Tibial artery (tissue), 4 donors: ENCODE measurements around the gene NPAS3.

Experiments used
- DNase-seq, 2 donors: peaks; one replicate each; pipeline ENCODE4 v3.0.0-alpha.2; 2019
- H3K27ac ChIP-seq, 2 donors: fragments of 200-600 bp; sonication (generic) in 1 of 2; 1 replicate in 1 of 2; 2 replicates in 1 of 2; pipeline ENCODE4 v1.5.1; 2018 to 2019; ENCODE audit warnings: mild to moderate bottlenecking in 1 of 2
- H3K27me3 ChIP-seq, 2 donors: fragments of 200-600 bp; sonication (generic) in 1 of 2; one replicate each; pipeline versions ENCODE4 v1.5.1 to v1.6.0; 2016 to 2019
- H3K36me3 ChIP-seq, 3 donors: fragments of 200-600 bp; sonication (generic) in 2 of 3; one replicate each; pipeline ENCODE4 v1.5.1; 2016 to 2019; ENCODE audit warnings: mild to moderate bottlenecking in 2 of 3
- H3K4me1 ChIP-seq, 4 donors: fragments of 200-600 bp; sonication (generic) in 2 of 4; 1 replicate in 3 of 4; 2 replicates in 1 of 4; pipeline ENCODE4 v1.5.1; 2016 to 2019
- H3K4me3 ChIP-seq, 2 donors: fragments of 200-600 bp; sonication (generic) in 1 of 2; 1 replicate in 1 of 2; 2 replicates in 1 of 2; pipeline ENCODE4 v1.5.1; 2018 to 2019; ENCODE audit warnings: mild to moderate bottlenecking in 2 of 2
- H3K9me3 ChIP-seq, 3 donors: fragments of 200-600 bp; sonication (generic) in 1 of 3; one replicate each; pipeline ENCODE4 v1.5.1; 2016 to 2019
- CTCF ChIP-seq, 2 experiments: fragments of 200-600 bp in 1 of 2; fragments of 450-650 bp in 1 of 2; IDR thresholded peaks; one replicate each; pipeline ENCODE4 v1.5.1; 2017 to 2019; ENCODE audit warnings: antibody characterized with exemption in 2 of 2, mild to moderate bottlenecking in 1 of 2, moderate library complexity in 1 of 2
- intact Hi-C: fragments of 100-400 bp; cut with DNase I; formaldehyde crosslinking; loops from one replicate; pipeline ENCODE4 v1.15.0; 2023; ENCODE audit warnings: low total_unique reads

NPAS3 gene

GRCh38 chr14:33433396-33433795 is 494.7 kb downstream of the NPAS3 start:
- no peaks in the 10 kb centered on the region for H3K4me1 ChIP-seq
- H3K27me3 ChIP-seq: no peaks in the 10 kb centered on the region
- TF ChIP-seq CTCF (IDR thresholded peaks at IDR 0.05): no peak
- H3K36me3 ChIP-seq: no peaks in the 10 kb centered on the region
- no peak overlapping the region for H3K27ac ChIP-seq
- no peak for DNase-seq
- intact Hi-C loops: no loop called here
- H3K4me3 ChIP-seq: no peak overlapping the region
- no peaks in the 10 kb centered on the region for H3K9me3 ChIP-seq

- no peaks in the 10 kb centered on the region for H3K36me3 ChIP-seq
- no peak for TF ChIP-seq CTCF (IDR thresholded peaks at IDR 0.05)
- H3K27me3 ChIP-seq: no peaks in the 10 kb centered on the region
- no peak overlapping the region for H3K4me3 ChIP-seq
- H3K9me3 ChIP-seq: no peaks in the 10 kb centered on the region
- H3K4me1 ChIP-seq: no peaks in the 10 kb centered on the region
- H3K27ac ChIP-seq: no peak overlapping the region
- intact Hi-C loops: no loop called here
- DNase-seq: no peak
Measured at GRCh38 chr14:33435911-33436689, 497.4 kb downstream of the NPAS3 start.

GRCh38 chr14:33441633-33442032 is 503.0 kb downstream of the NPAS3 start:
- Histone ChIP-seq H3K4me1 (no peaks in the 10 kb centered on the region), H3K27ac (no peak overlapping the region), H3K9me3 (no peaks in the 10 kb centered on the region), H3K27me3 (no peaks in the 10 kb centered on the region), H3K36me3 (no peaks in the 10 kb centered on the region), H3K4me3 (no peak overlapping the region)
- no peak for TF ChIP-seq CTCF (IDR thresholded peaks at IDR 0.05)
- intact Hi-C loops: no loop called here
- DNase-seq: no peak

- H3K27ac ChIP-seq: no peak overlapping the region
- H3K4me3 ChIP-seq: no peak overlapping the region
- no peak for DNase-seq
- intact Hi-C loops: no loop called here
- TF ChIP-seq CTCF (IDR thresholded peaks at IDR 0.05): no peak
- H3K9me3 ChIP-seq: no peaks in the 10 kb centered on the region
- H3K36me3 ChIP-seq: no peaks in the 10 kb centered on the region
- no peaks in the 10 kb centered on the region for H3K27me3 ChIP-seq
- H3K4me1 ChIP-seq: no peaks in the 10 kb centered on the region
Measured at GRCh38 chr14:33444136-33444535, 505.5 kb downstream of the NPAS3 start.

- DNase-seq: no peak
- Histone ChIP-seq H3K4me1 (peaks cover 0 to 14% (median 0%) of the 10 kb centered on the region in 4 donors), H3K27me3 (no peaks in the 10 kb centered on the region), H3K36me3 (no peaks in the 10 kb centered on the region), H3K27ac (no peak overlapping the region), H3K9me3 (no peaks in the 10 kb centered on the region), H3K4me3 (no peak overlapping the region)
- intact Hi-C loops: no loop called here
- TF ChIP-seq CTCF (IDR thresholded peaks at IDR 0.05): no peak
Measured at GRCh38 chr14:33449268-33449667, 510.6 kb downstream of the NPAS3 start.
